SJSA1 (cell line): ENCODE data around the gene SBF2. TPM values are rescaled to one million over a fixed set of nuclear protein-coding genes. Genes with fewer than 3 reads are reported as not detected.

ENCODE experiments used
- DNase-seq, 2 experiments: peaks; one replicate each; pipeline ENCODE4 v3.0.0-alpha.2; 2015 to 2020; ENCODE audit warnings: low spot score in 2 of 2, low read depth in 1 of 2
- H3K27ac ChIP-seq: fragments of 250-450 bp; sonication (Bioruptor Pico); 2 replicates; pipeline ENCODE4 v1.5.1; 2020; ENCODE audit warnings: mild to moderate bottlenecking, moderate library complexity
- H3K27me3 ChIP-seq: fragments of 250-450 bp; sonication (Bioruptor Pico); replicated peaks from 2 replicates; pipeline ENCODE4 v1.5.1; 2020; ENCODE audit warnings: mild to moderate bottlenecking, moderate library complexity
- H3K36me3 ChIP-seq: fragments of 250-450 bp; sonication (Bioruptor Pico); 2 replicates; pipeline ENCODE4 v1.5.1; 2020; ENCODE audit warnings: mild to moderate bottlenecking
- H3K4me1 ChIP-seq: fragments of 250-450 bp; sonication (Bioruptor Pico); replicated peaks from 2 replicates; pipeline ENCODE4 v1.6.1; 2021; ENCODE audit warnings: mild to moderate bottlenecking
- H3K4me3 ChIP-seq: fragments of 250-450 bp; sonication (Bioruptor Pico); 2 replicates; pipeline ENCODE4 v1.5.1; 2020; ENCODE audit warnings: mild to moderate bottlenecking
- H3K9me3 ChIP-seq: fragments of 250-450 bp; sonication (Bioruptor Pico); replicated peaks from 2 replicates; pipeline ENCODE4 v1.5.1; 2020; ENCODE audit warnings: mild to moderate bottlenecking
- total RNA-seq: library from RNA; depleted of rRNA; stranded (reverse); fragments of >200 nt; shearing (Covaris generic); gene quantifications from 2 replicates; pipeline ENCODE4 v1.2.3, GENCODE V29; 2014

SBF2 gene
- total RNA-seq, 1 experiment from 2014 or later, result 29.7 TPM

DNA sequence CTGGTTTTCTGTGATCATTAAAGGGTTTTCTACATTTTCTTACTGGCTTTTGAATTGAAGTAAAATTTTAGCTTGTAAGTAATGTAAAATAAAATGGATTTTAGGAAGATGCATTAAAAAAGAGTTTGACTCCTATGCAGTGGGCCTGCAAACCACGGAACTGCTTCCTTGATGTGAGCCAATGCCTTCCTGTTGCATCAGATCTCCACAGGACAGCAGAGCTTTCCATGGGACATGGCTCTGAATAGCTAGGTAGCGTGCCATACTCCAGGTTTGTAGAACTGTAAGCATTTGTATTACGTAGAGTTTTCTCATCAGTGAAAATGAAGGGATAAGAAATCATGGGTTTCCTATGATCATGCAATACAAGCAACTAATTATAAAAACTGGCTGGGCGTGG lies 496.7 kb downstream of the SBF2 start:
- H3K36me3 ChIP-seq, result no peaks in the 10 kb centered on the region
- no peak for DNase-seq
- no peak overlapping the region for H3K4me3 ChIP-seq
- no peaks in the 10 kb centered on the region for H3K27me3 ChIP-seq
- no peak overlapping the region for H3K27ac ChIP-seq
- peaks cover under 1% of the 10 kb centered on the region for H3K4me1 ChIP-seq
- H3K9me3 ChIP-seq, result no peaks in the 10 kb centered on the region

DNA sequence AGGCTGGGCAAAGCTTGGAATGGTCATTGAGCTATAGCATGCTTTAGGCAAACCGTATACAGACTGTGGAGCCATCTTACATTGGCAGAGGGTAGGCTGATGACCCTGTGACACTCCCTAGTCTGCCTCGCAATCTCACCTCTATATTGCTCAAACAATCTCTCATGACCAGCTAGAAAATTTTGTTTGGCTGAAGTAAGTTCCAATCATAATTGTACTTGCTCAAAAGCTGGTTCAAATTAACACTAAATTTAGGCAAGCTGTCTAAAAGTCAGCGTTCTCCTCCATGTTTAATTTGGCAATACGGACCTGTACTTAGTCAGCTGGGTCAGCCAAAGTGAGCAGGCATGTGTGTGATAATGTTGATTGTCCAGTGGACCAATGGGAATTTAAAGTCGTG lies 497.2 kb downstream of the SBF2 start:
- Histone ChIP-seq H3K4me3 (no peak overlapping the region), H3K9me3 (no peaks in the 10 kb centered on the region), H3K27ac (no peak overlapping the region), H3K27me3 (no peaks in the 10 kb centered on the region), H3K4me1 (no peaks in the 10 kb centered on the region), H3K36me3 (no peaks in the 10 kb centered on the region)
- DNase-seq, result no peak

DNA sequence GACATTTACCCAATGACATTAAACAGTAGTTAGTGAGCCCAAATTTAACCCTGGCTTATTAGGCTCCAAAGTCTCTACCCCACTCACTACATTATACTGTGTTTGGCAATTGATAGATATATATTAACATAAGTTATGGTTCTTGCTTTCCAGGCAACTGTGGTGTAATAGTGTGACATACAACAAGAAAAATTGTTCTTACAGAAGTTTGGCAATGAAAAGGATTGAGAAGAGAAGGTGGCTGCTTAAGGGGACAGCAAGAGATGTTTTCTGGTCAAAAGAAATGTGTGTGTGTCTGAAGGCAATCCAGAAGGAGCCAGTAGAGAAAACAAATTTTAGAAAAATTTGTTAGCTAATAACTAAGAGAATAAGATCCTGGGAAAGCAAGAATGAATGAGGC lies 497.8 kb downstream of the SBF2 start:
- no peaks in the 10 kb centered on the region for H3K9me3 ChIP-seq
- H3K27ac ChIP-seq, result no peak overlapping the region
- no peaks in the 10 kb centered on the region for H3K27me3 ChIP-seq
- H3K36me3 ChIP-seq, result no peaks in the 10 kb centered on the region
- no peak for DNase-seq
- no peaks in the 10 kb centered on the region for H3K4me1 ChIP-seq
- H3K4me3 ChIP-seq, result no peak overlapping the region

DNA sequence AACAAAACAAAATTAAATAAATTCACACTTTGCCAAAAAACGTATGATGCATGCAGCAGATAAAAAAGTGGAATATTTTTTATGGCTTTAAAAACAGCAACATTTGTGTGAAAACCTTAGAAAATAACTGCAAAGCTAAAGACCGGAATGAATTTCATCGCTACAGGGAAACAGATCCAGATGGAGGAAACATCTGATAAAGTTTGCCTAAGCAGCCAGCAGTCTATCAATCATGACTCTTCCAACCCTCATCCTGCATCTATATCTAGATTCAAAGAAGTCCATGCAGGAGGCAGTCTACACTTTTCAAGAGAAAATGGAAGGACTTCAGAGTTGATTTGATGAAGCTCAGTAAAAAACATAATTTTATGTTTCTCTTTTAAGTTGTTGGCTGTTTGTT lies 503.3 kb downstream of the SBF2 start:
- Histone ChIP-seq H3K27ac (no peak overlapping the region), H3K27me3 (no peaks in the 10 kb centered on the region), H3K36me3 (peaks cover 36% of the 10 kb centered on the region), H3K4me3 (no peak overlapping the region), H3K4me1 (no peaks in the 10 kb centered on the region), H3K9me3 (no peaks in the 10 kb centered on the region)
- DNase-seq, result no peak

DNA sequence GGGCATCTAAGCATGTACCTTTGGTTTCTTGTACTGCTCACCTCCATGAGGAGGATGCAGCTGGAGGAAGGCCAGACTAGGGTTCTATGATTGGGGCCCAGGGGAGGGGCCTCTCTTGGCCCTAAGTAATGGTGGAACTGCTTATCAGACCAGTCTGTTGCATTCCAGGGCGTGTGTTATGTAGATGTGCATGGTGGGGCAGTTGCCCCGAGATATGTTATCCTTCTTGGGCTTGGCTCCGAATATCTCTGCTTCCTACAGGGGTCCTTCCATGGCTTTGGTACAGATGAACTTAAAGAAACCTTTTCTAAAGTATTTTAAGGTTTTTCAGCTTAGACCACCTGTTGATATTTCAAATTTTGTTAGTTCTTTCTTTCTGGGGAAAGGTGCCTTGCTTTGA lies 504.1 kb downstream of the SBF2 start:
- Histone ChIP-seq H3K9me3 (no peaks in the 10 kb centered on the region), H3K36me3 (peaks cover 39% of the 10 kb centered on the region), H3K4me1 (no peaks in the 10 kb centered on the region), H3K27ac (no peak overlapping the region), H3K27me3 (no peaks in the 10 kb centered on the region), H3K4me3 (no peak overlapping the region)
- no peak for DNase-seq

DNA sequence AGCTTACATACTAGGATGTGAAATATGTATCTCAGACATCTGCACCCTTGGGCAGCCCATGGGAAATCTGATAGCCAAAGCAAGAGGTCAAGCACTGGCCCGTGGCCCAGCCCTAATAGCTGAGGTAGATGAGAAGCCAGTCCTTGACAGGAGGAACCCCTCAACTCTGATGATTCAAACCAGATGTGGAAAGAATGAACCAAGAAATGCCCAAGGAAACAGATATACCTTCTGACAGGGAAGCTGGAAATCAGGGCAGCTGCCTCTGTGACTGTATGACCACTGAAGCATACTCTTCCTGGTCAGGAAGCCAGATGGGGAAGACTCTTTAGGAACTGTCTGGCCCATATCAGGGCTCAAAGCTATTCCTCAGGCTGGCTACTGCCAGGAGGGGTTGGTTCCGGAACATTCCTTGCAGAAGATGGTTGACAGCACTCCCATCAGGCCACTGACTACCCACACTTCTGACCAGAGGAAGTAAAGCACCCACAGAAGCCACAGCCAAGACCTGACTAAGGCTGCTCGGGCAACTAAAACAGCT lies 506.0 kb downstream of the SBF2 start:
- Histone ChIP-seq H3K27ac (no peak overlapping the region), H3K36me3 (peaks cover 48% of the 10 kb centered on the region)
- no peak for DNase-seq

DNA sequence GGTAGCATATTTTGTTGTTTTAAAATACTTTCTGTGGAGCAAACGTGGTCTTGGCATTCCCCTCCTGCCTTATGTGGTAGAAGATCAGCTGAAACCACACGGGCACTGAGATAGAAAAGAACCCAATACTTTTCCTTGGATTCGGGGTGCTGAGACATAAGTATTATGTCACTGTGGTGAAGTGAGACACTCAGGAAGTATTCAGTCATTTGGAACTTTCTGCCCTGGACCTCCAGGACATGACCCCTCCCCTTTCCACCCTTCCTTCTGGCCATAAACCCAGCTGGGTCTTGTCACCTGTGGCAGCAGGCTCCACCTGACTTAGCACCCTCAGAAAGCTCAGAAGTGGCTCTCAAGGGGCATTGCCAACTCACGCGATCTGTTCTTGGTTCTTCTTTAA lies 506.8 kb downstream of the SBF2 start:
- H3K4me1 ChIP-seq, result no peaks in the 10 kb centered on the region
- H3K27me3 ChIP-seq, result no peaks in the 10 kb centered on the region
- H3K27ac ChIP-seq, result no peak overlapping the region
- no peak for DNase-seq
- no peak overlapping the region for H3K4me3 ChIP-seq
- peaks cover 48% of the 10 kb centered on the region for H3K36me3 ChIP-seq
- no peaks in the 10 kb centered on the region for H3K9me3 ChIP-seq

More for the DNA sequence above, 506.0 kb downstream of the SBF2 start:
- H3K4me1 ChIP-seq, result no peaks in the 10 kb centered on the region
- no peak overlapping the region for H3K4me3 ChIP-seq
- H3K27me3 ChIP-seq, result no peaks in the 10 kb centered on the region
- H3K9me3 ChIP-seq, result no peaks in the 10 kb centered on the region

DNA sequence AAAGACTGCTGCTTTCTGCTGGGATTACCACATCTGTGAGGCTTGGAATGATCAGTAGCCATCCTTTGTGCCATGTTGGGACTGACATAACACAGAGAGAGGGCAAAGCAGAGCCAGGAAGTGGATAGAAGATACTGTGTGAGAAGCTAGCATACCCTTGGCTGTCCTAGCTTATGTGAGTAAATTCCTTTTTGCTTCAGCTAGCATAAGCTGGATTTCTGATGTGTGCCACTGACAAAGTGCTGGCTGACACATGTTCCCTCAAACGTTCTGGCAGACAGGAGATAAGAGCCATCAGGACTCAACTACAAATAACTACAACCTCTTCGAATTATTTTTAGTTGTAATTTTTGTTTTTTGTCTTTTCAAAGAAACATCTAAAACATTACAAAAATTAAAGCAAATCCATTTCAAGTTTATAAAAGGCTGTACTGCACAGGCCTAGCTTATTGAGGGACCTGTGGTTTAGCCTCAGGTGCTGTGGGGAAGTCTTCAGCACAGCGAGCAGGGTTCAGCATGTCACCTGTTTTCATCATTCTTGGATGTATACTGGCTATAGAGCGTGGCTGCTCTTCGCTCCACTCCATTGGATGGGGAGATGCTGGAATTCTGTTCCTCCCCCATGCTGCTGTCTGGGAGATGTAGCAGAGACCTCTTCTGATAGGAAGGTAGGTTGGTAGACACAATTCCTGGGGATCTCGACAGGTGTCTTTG lies 509.3 kb downstream of the SBF2 start:
- Histone ChIP-seq H3K4me3 (no peak overlapping the region), H3K4me1 (no peaks in the 10 kb centered on the region), H3K9me3 (no peaks in the 10 kb centered on the region), H3K36me3 (peaks cover 62% of the 10 kb centered on the region), H3K27ac (no peak overlapping the region), H3K27me3 (no peaks in the 10 kb centered on the region)
- no peak for DNase-seq

DNA sequence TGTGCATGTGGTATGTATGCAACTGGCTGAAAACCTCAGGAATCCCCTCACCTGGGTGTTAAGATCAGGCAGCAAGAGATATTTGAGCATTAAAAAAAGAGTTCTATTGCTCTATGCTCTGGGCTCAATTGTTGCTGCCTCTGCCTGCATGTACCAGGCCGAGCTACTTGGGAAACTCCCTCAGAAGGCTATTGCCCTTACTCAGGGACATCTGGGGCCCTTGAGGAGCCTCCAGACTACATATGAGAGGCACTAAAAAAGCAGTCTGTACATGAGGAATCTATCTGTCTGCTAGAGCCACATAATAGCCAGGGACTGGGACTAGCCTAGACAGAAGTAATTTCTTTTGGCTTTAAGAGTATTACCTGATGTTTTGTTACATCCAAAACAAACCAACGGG lies 510.0 kb downstream of the SBF2 start:
- Histone ChIP-seq H3K9me3 (no peaks in the 10 kb centered on the region), H3K27ac (no peak overlapping the region), H3K4me1 (no peaks in the 10 kb centered on the region), H3K27me3 (no peaks in the 10 kb centered on the region), H3K4me3 (no peak overlapping the region), H3K36me3 (peaks cover 62% of the 10 kb centered on the region)
- DNase-seq, result no peak

DNA sequence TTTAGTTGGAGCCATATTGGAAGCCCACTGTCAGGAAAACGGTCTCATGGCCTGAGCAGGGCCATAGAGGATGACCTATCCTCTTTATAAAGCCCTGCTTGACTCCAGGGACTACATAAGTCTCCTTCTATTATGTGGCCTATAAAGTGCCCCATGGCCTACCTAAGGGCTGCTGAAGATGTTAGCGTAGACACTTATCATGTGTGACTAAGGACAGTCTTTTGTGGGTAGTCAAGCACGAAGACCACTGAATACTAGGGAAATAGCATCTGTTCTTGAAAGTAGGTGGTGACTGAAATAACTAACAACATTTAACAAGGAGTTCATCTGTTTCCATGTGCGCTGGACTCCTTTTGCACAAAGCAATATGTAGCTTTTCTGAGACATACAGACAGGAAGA lies 513.1 kb downstream of the SBF2 start:
- H3K36me3 ChIP-seq, result peaks cover 46% of the 10 kb centered on the region
- H3K4me3 ChIP-seq, result no peak overlapping the region
- no peak overlapping the region for H3K27ac ChIP-seq
- no peaks in the 10 kb centered on the region for H3K9me3 ChIP-seq
- no peaks in the 10 kb centered on the region for H3K27me3 ChIP-seq
- peaks cover 5% of the 10 kb centered on the region for H3K4me1 ChIP-seq
- DNase-seq, result no peak

DNA sequence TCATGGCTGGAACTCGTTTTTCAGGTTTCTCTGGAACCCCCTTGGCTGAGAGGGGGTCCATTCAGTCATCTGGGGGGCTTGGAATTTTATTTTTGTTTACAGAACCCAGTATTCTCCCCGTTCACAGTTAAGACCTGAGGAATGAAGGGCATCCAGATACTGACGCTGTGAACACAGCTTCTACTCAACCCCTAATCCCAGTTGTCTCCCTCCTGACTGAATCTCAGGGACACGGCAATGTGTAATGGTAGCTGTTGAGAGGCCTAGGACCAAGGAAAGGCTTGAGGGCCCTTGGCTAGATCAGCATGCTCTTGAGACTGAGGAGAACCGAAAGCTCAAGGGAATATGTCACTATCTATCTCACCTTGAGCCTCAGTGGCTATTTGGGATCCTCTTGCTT lies 516.5 kb downstream of the SBF2 start:
- DNase-seq, result no peak
- Histone ChIP-seq H3K4me3 (no peak overlapping the region), H3K27ac (no peak overlapping the region)

DNA sequence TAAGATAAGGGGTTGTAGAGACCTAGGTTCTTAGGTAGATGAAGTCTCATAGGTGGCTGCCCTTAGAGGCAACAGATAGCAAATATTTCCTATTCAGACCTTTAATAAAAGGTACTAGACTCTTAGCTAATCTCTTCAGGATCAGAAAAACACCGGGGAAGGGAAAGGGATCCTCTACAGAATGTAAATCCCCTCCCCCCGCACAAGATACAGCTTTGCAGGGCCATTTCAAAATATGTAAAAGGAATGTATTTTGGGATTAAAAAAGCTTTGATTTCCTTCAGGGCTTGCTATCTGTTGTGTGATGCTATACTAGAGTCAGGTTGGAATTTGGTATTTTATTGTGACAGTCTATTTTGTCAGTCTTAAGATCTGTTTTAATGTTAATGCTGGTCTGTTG lies 517.0 kb downstream of the SBF2 start:
- Histone ChIP-seq H3K36me3 (peaks cover 32% of the 10 kb centered on the region), H3K4me1 (peaks cover 28% of the 10 kb centered on the region), H3K4me3 (no peak overlapping the region), H3K27ac (no peak overlapping the region), H3K9me3 (no peaks in the 10 kb centered on the region), H3K27me3 (no peaks in the 10 kb centered on the region)
- DNase-seq, result no peak

More for the DNA sequence above, 516.5 kb downstream of the SBF2 start:
- H3K9me3 ChIP-seq, result no peaks in the 10 kb centered on the region
- H3K27me3 ChIP-seq, result no peaks in the 10 kb centered on the region
- peaks cover 28% of the 10 kb centered on the region for H3K4me1 ChIP-seq
- peaks cover 32% of the 10 kb centered on the region for H3K36me3 ChIP-seq

DNA sequence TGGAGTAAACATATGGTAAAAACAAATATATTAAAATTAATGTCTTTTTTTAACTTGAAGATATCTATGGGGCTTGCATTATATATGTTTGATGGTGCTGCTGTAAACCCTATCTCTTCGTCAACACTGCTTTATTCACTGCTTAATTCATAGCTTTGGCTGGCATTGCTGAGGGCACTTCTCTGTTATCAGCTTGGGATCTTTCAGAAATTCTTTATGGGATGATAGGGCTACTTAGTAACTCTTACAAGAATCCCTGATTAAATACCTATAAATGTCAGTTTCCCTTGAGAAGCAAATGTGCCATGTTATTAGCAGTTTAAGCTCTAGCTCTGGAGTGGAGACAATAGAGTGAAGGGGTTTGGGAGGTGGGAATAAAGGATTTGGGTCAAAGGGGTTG lies 517.8 kb downstream of the SBF2 start:
- Histone ChIP-seq H3K4me3 (no peak overlapping the region), H3K36me3 (peaks cover 24% of the 10 kb centered on the region)
- no peak for DNase-seq

DNA sequence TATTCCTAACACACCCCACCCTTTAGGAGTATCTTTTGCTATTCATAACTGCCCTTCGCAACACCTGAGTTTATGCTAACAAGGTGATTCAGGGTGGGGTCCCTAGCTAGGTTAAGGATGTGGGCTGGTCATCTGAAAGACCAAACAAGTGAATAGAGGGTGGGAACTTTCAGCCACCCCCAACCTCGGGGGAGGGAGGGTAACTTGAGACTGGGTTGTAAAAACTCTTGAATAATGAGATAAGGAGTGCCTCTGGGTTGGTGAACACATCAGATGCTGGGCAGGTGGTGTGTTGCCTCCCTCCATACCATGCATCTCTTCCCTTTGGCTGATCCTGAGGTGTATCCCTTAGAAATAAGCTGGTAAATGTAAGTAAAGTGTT lies 518.6 kb downstream of the SBF2 start:
- no peak overlapping the region for H3K4me3 ChIP-seq
- peak overlapping the region; percentile 34 for H3K27ac ChIP-seq
- H3K4me1 ChIP-seq, result peaks cover 28% of the 10 kb centered on the region
- H3K9me3 ChIP-seq, result no peaks in the 10 kb centered on the region
- no peak for DNase-seq
- H3K36me3 ChIP-seq, result peaks cover 16% of the 10 kb centered on the region
- H3K27me3 ChIP-seq, result no peaks in the 10 kb centered on the region

More for the DNA sequence above, 517.8 kb downstream of the SBF2 start:
- H3K27me3 ChIP-seq, result no peaks in the 10 kb centered on the region
- no peaks in the 10 kb centered on the region for H3K9me3 ChIP-seq
- peaks cover 28% of the 10 kb centered on the region for H3K4me1 ChIP-seq
- H3K27ac ChIP-seq, result no peak overlapping the region
